ENCODE results near the gene NMU.

GRCh38 chr4:55547466-55547770 is 88.7 kb downstream of the NMU start:
- no peak for TF ChIP-seq TAF1 (IDR thresholded peaks at IDR 0.05; ENCODE audit: control insufficient read depth, extremely low read depth, insufficient read depth, low read length, severe bottlenecking)
- no peak for TF ChIP-seq POLR2A (conservative IDR thresholded peaks at IDR 0.05)
- TF ChIP-seq SRF (CRISPR knock-in tag; IDR thresholded peaks at IDR 0.05) = no peak
- TF ChIP-seq CTCF (IDR thresholded peaks at IDR 0.05 in 2 of 3, conservative IDR thresholded peaks at IDR 0.05 in 1 of 3; ENCODE audit: insufficient read depth in 2 of 3, low read depth in 1 of 3, low read length in 3 of 3) = no peak
- no peak for TF ChIP-seq RBM22 (IDR thresholded peaks at IDR 0.05; ENCODE audit: low read depth, low read length, poor library complexity, severe bottlenecking)
- TF ChIP-seq RNF2 (IDR thresholded peaks at IDR 0.05) = no peak
- TF ChIP-seq RBM14 (IDR thresholded peaks at IDR 0.05; ENCODE audit: borderline replicate concordance, insufficient read depth, low read depth, low read length) = no peak
- no peak for TF ChIP-seq IRF2 (CRISPR knock-in tag; IDR thresholded peaks at IDR 0.05)

Data from K562 (cell line).